ENCODE measurements around the gene USP47. TPM values are rescaled to one million over a fixed set of nuclear protein-coding genes. Genes with fewer than 3 reads are reported as not detected.

USP47 gene
- total and polyA plus RNA-seq, 2 donors (not counting 1 experiment from before 2014, with no cell fraction given) = 12.8 to 52.9 TPM

GRCh38 chr11:11975201-11976092 is 133.7 kb downstream of the USP47 start:
- ChIA-PET CTCF (no interaction called here), POLR2A (no interaction called here)
- Histone ChIP-seq H3K27ac (ENCODE audit: low read length in 2 of 2) (no peak overlapping the region), H3K9me3 (ENCODE audit: control extremely low read depth in 1 of 3, control insufficient read depth in 2 of 3, insufficient read depth in 1 of 3, low read length in 2 of 3) (peaks cover 0 to 8% (median 0%) of the 10 kb centered on the region in 3 donors), H3K4me1 (ENCODE audit: control insufficient read depth in 2 of 2, insufficient read depth in 2 of 2, low read length in 2 of 2) (no peaks in the 10 kb centered on the region), H2AFZ (ENCODE audit: insufficient read depth, low read depth, low read length, poor library complexity, severe bottlenecking) (no peak overlapping the region), H3K79me2 (ENCODE audit: control insufficient read depth, insufficient read depth, low read length) (no peaks in the 10 kb centered on the region), H3K36me3 (replicated peaks in 1 of 2; ENCODE audit: control extremely low read depth in 1 of 2, control insufficient read depth in 1 of 2, extremely low read depth in 1 of 2, insufficient read depth in 2 of 2, low read length in 1 of 2) (no peaks in the 10 kb centered on the region), H3K27me3 (replicated peaks in 1 of 4; ENCODE audit: control extremely low read depth in 1 of 4, control insufficient read depth in 3 of 4, insufficient read depth in 4 of 4, low read length in 3 of 4) (peaks cover 0 to 2% (median 0%) of the 10 kb centered on the region in 4 experiments), H3K4me2 (replicated peaks; ENCODE audit: low read depth, low read length, poor library complexity, severe bottlenecking) (no peak overlapping the region), H3K9ac (ENCODE audit: low read length) (no peak overlapping the region), H4K20me1 (ENCODE audit: control insufficient read depth, insufficient read depth, low read length, poor library complexity, severe bottlenecking) (no peaks in the 10 kb centered on the region), H3K4me3 (ENCODE audit: control extremely low read depth in 1 of 5, extremely low read depth in 1 of 5, insufficient read depth in 1 of 5, low read depth in 2 of 5, low read length in 4 of 5) (no peak overlapping the region)
- TF ChIP-seq CTCF (IDR thresholded peaks at IDR 0.05) (no peak), EZH2 (IDR thresholded peaks at IDR 0.05; ENCODE audit: borderline replicate concordance, insufficient read depth, low read depth, low read length, poor library complexity, severe bottlenecking) (no peak)
- Mint-ChIP-seq H3K27ac (no peak overlapping the region), H3K4me1 (no peaks in the 10 kb centered on the region), H3K27me3 (peaks cover 10% of the 10 kb centered on the region), H3K4me3 (no peak overlapping the region), H3K9me3 (ENCODE audit: insufficient read depth) (no peaks in the 10 kb centered on the region)
- intact Hi-C loops (cut with micrococcal nuclease) = no loop called here
- no peak for DNase-seq
- ATAC-seq (ENCODE audit: low read depth) = no peak
- WGBS (ENCODE audit: insufficient coverage) = 90% methylated on average over 6 of the region's 11 CpGs

DNA sequence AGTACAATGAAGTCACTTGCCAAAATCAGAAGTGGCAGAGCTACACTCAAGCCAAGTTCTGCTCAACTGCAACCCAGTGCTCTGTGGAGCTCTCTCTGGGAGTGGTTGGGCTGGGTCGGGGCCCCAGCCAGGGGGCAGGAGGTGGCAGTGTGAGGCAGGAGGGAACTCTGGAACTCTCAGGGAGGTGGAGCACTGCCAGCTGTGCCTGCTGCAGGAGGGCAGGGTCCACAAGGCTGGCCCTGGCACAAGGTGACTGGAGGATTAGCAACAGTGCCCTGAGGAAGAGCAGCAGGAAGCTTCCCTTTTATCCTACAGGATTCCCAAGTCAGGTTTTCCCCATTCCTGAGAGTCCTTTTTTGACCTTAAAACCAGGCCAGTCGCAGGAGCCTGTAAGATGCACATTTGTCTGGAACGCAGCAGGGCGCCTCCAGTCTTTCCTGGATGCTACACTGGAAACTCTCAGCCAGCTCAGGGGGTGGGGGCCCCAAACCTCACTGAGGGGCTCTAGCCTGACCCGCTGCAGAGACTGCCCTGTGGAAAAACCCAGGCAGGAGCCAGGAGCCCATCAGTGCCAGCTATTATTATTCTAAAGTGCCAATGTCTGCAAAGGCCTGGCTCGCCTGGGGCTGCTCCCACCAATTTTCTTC is 134.8 kb downstream of the USP47 start:
- Histone ChIP-seq H3K36me3 (replicated peaks in 1 of 2; ENCODE audit: control extremely low read depth in 1 of 2, control insufficient read depth in 1 of 2, extremely low read depth in 1 of 2, insufficient read depth in 2 of 2, low read length in 1 of 2) (no peaks in the 10 kb centered on the region), H3K4me1 (ENCODE audit: control insufficient read depth in 2 of 2, insufficient read depth in 2 of 2, low read length in 2 of 2) (no peaks in the 10 kb centered on the region), H3K27me3 (replicated peaks in 1 of 4; ENCODE audit: control extremely low read depth in 1 of 4, control insufficient read depth in 3 of 4, insufficient read depth in 4 of 4, low read length in 3 of 4) (peaks cover 0 to 8% (median 0%) of the 10 kb centered on the region in 4 experiments), H3K4me2 (replicated peaks; ENCODE audit: low read depth, low read length, poor library complexity, severe bottlenecking) (no peak overlapping the region), H3K9me3 (ENCODE audit: control extremely low read depth in 1 of 3, control insufficient read depth in 2 of 3, insufficient read depth in 1 of 3, low read length in 2 of 3) (peaks cover 0 to 12% (median 0%) of the 10 kb centered on the region in 3 donors), H3K27ac (ENCODE audit: low read length in 2 of 2) (no peak overlapping the region), H4K20me1 (ENCODE audit: control insufficient read depth, insufficient read depth, low read length, poor library complexity, severe bottlenecking) (no peaks in the 10 kb centered on the region), H3K79me2 (ENCODE audit: control insufficient read depth, insufficient read depth, low read length) (no peaks in the 10 kb centered on the region), H2AFZ (ENCODE audit: insufficient read depth, low read depth, low read length, poor library complexity, severe bottlenecking) (no peak overlapping the region), H3K9ac (ENCODE audit: low read length) (no peak overlapping the region), H3K4me3 (ENCODE audit: control extremely low read depth in 1 of 5, extremely low read depth in 1 of 5, insufficient read depth in 1 of 5, low read depth in 2 of 5, low read length in 4 of 5) (no peak overlapping the region)
- intact Hi-C loops (cut with micrococcal nuclease) = no loop called here
- no peak overlapping the region for H3K4me3 Mint-ChIP-seq
- DNase-seq (no peak), ATAC-seq (ENCODE audit: low read depth) (no peak)
- H3K27ac Mint-ChIP-seq = no peak overlapping the region
- no peaks in the 10 kb centered on the region for H3K4me1 Mint-ChIP-seq
- H3K27me3 Mint-ChIP-seq = peaks cover 17% of the 10 kb centered on the region
- ChIA-PET POLR2A (no interaction called here), CTCF (no interaction called here)
- TF ChIP-seq EZH2 (IDR thresholded peaks at IDR 0.05; ENCODE audit: borderline replicate concordance, insufficient read depth, low read depth, low read length, poor library complexity, severe bottlenecking) (no peak), CTCF (IDR thresholded peaks at IDR 0.05) (no peak)
- no peaks in the 10 kb centered on the region for H3K9me3 Mint-ChIP-seq (ENCODE audit: insufficient read depth)
- 84% methylated on average over 6 of the region's 6 CpGs for WGBS (ENCODE audit: insufficient coverage)
